Measurements from ENCODE around the gene ATXN3L. TPM values are rescaled to one million over a fixed set of nuclear protein-coding genes. Genes with fewer than 3 reads are reported as not detected.

ATXN3L gene
- total and polyA plus RNA-seq, 2 experiments from 2014 or later = not detected

DNA sequence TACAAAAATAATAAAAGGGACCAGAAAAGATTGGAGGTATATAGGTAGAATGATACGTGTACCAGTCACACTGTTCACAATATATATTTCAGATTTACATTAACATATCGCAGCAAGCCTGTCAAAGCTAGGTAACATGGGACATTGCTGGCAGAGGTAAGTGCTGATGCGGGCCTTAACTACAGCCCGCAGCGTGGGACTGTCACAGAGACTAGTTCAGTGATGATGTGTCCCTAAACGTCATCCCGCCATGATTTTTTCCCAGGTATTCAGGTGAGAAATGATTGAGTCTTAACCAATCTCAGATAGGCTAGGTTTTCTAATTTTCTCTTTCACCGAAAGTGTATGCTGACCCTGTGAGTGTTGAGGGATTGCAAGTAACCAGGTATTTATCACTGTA is 7.8 kb upstream of the ATXN3L start (continued):
- TF ChIP-seq, protein P1, sequence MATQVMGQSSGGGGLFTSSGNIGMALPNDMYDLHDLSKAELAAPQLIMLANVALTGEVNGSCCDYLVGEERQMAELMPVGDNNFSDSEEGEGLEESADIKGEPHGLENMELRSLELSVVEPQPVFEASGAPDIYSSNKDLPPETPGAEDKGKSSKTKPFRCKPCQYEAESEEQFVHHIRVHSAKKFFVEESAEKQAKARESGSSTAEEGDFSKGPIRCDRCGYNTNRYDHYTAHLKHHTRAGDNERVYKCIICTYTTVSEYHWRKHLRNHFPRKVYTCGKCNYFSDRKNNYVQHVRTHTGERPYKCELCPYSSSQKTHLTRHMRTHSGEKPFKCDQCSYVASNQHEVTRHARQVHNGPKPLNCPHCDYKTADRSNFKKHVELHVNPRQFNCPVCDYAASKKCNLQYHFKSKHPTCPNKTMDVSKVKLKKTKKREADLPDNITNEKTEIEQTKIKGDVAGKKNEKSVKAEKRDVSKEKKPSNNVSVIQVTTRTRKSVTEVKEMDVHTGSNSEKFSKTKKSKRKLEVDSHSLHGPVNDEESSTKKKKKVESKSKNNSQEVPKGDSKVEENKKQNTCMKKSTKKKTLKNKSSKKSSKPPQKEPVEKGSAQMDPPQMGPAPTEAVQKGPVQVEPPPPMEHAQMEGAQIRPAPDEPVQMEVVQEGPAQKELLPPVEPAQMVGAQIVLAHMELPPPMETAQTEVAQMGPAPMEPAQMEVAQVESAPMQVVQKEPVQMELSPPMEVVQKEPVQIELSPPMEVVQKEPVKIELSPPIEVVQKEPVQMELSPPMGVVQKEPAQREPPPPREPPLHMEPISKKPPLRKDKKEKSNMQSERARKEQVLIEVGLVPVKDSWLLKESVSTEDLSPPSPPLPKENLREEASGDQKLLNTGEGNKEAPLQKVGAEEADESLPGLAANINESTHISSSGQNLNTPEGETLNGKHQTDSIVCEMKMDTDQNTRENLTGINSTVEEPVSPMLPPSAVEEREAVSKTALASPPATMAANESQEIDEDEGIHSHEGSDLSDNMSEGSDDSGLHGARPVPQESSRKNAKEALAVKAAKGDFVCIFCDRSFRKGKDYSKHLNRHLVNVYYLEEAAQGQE (IDR thresholded peaks at IDR 0.05; ENCODE audit: unreplicated experiment) = no peak
- no peak for TF ChIP-seq CREB1 (CRISPR knock-in tag; IDR thresholded peaks at IDR 0.05; ENCODE audit: low read depth)

DNA sequence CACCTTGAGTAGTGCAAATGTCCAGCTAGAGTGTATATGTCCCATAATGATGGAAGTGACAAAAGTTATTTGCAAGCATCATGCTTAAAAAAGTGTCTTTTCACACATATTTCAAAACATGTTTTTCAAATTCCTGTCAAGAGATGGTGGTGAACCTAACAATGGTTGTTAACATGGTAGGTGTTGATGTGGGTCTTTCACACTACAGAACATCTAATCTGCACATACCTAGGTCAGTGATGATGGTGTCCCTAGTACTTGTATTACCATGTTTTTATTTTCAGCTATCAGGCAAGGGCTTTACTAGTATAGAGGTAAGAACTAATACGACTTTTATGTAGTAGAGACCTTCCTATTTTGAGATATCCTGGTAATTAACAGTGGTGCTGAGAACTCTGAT is 3.4 kb upstream of the ATXN3L start:
- no peaks in the 10 kb centered on the region for H3K27me3 Mint-ChIP-seq (ENCODE audit: insufficient read depth, low read depth, poor library complexity)
- no peaks in the 10 kb centered on the region for H3K9me2 ChIP-seq (ENCODE audit: insufficient read depth)
- H3K27ac Mint-ChIP-seq = no peak overlapping the region
- H3K4me2 ChIP-seq = no peak overlapping the region
- H3K27me3 ChIP-seq (ENCODE audit: insufficient read depth) = no peaks in the 10 kb centered on the region
- no peak overlapping the region for H3K27ac ChIP-seq (ENCODE audit: low read depth)
- H2AFZ ChIP-seq = no peak overlapping the region
- H3K79me2 ChIP-seq (replicated peaks; ENCODE audit: insufficient read depth) = no peaks in the 10 kb centered on the region
- H3K36me3 Mint-ChIP-seq (ENCODE audit: low read depth) = no peaks in the 10 kb centered on the region
- no peaks in the 10 kb centered on the region for H3K9me3 Mint-ChIP-seq
- DNase-seq (ENCODE audit: low spot score) = no peak
- H3K4me1 Mint-ChIP-seq = no peaks in the 10 kb centered on the region
- ATAC-seq = no peak
- no peaks in the 10 kb centered on the region for H3F3A ChIP-seq (replicated peaks; ENCODE audit: low read depth)
- no peak overlapping the region for H3K4me3 Mint-ChIP-seq
- H3K4me1 ChIP-seq (ENCODE audit: insufficient read depth) = no peaks in the 10 kb centered on the region
- H4K20me1 ChIP-seq (replicated peaks; ENCODE audit: insufficient read depth) = no peaks in the 10 kb centered on the region
- no peaks in the 10 kb centered on the region for H3K36me3 ChIP-seq (ENCODE audit: insufficient read depth)
- H3K4me3 ChIP-seq = no peak overlapping the region
- TF ChIP-seq, protein P2, sequence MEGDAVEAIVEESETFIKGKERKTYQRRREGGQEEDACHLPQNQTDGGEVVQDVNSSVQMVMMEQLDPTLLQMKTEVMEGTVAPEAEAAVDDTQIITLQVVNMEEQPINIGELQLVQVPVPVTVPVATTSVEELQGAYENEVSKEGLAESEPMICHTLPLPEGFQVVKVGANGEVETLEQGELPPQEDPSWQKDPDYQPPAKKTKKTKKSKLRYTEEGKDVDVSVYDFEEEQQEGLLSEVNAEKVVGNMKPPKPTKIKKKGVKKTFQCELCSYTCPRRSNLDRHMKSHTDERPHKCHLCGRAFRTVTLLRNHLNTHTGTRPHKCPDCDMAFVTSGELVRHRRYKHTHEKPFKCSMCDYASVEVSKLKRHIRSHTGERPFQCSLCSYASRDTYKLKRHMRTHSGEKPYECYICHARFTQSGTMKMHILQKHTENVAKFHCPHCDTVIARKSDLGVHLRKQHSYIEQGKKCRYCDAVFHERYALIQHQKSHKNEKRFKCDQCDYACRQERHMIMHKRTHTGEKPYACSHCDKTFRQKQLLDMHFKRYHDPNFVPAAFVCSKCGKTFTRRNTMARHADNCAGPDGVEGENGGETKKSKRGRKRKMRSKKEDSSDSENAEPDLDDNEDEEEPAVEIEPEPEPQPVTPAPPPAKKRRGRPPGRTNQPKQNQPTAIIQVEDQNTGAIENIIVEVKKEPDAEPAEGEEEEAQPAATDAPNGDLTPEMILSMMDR (conservative IDR thresholded peaks at IDR 0.05; ENCODE audit: low read depth in 2 of 2) = no peak
- TF ChIP-seq, protein P1 (IDR thresholded peaks at IDR 0.05; ENCODE audit: unreplicated experiment) = no peak
- TF ChIP-seq CREB1 (CRISPR knock-in tag; IDR thresholded peaks at IDR 0.05; ENCODE audit: low read depth) (no peak), STAT1 (IDR thresholded peaks at IDR 0.05; ENCODE audit: unreplicated experiment) (no peak), ZNF331 (CRISPR knock-in tag; IDR thresholded peaks at IDR 0.05; ENCODE audit: low read depth) (no peak), NANOG (IDR thresholded peaks at IDR 0.05; ENCODE audit: borderline replicate concordance) (no peak), ZNF114 (CRISPR knock-in tag; IDR thresholded peaks at IDR 0.05) (no peak), EZH2phosphoT487 (IDR thresholded peaks at IDR 0.05; ENCODE audit: unreplicated experiment) (no peak), POLR2AphosphoS5 (IDR thresholded peaks at IDR 0.05; ENCODE audit: low read depth) (no peak), EZH2 (IDR thresholded peaks at IDR 0.05; ENCODE audit: low read depth, unreplicated experiment) (no peak)
